Measurements from ENCODE around the gene SERP2.

The SERP2 gene

GRCh38 chr13:44382635-44383145 lies 9.1 kb downstream of the SERP2 start:
- Histone ChIP-seq H3K36me3 (peaks cover 5 to 6% (median 6%) of the 10 kb centered on the region in 3 donors), H3K27ac (no peak overlapping the region), H3K4me3 (no peak overlapping the region), H3K4me1 (no peaks in the 10 kb centered on the region), H3K27me3 (no peaks in the 10 kb centered on the region), H3K9me3 (no peaks in the 10 kb centered on the region)
- intact Hi-C loops (cut with DNase I; ENCODE audit: low total_unique reads): no loop called here
- no peak for DNase-seq
- TF ChIP-seq CTCF (IDR thresholded peaks at IDR 0.05): no peak

- no peaks in the 10 kb centered on the region for H3K9me3 ChIP-seq
- no peaks in the 10 kb centered on the region for H3K27me3 ChIP-seq
- intact Hi-C loops (cut with DNase I; ENCODE audit: low total_unique reads): no loop called here
- peaks cover 5 to 6% (median 6%) of the 10 kb centered on the region in 3 donors for H3K36me3 ChIP-seq
- H3K27ac ChIP-seq: no peak overlapping the region
- no peak for DNase-seq
- no peak for TF ChIP-seq CTCF (IDR thresholded peaks at IDR 0.05)
- H3K4me1 ChIP-seq: no peaks in the 10 kb centered on the region
- no peak overlapping the region for H3K4me3 ChIP-seq
Measured at GRCh38 chr13:44383945-44384344, 10.3 kb downstream of the SERP2 start.

DNA sequence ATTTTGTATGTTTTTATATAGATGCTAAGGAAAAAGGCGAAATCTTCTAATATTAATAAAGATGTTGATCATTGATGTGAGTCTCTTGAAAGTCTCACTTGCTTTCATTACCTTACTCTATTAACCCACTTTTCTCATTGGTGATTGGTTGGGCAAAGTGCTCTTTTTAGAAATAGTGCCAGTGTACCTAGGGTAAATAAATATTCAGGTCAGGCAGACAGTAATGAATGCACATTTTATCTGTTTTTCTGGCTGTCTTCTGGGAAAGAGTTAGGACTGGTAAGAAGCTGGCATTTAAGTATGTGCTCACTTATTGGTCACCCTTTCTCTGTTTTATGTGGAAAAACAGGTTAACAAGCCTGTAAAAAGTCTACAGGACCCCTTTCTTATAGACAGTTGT lies 11.2 kb downstream of the SERP2 start:
- no peak for TF ChIP-seq CTCF (IDR thresholded peaks at IDR 0.05)
- Histone ChIP-seq H3K36me3 (peaks cover 5% of the 10 kb centered on the region in 3 donors), H3K9me3 (no peaks in the 10 kb centered on the region), H3K4me1 (no peaks in the 10 kb centered on the region), H3K27me3 (no peaks in the 10 kb centered on the region), H3K4me3 (no peak overlapping the region), H3K27ac (no peak overlapping the region)
- DNase-seq: no peak
- intact Hi-C loops (cut with DNase I; ENCODE audit: low total_unique reads): no loop called here

GRCh38 chr13:44385401-44385800 lies 11.8 kb downstream of the SERP2 start:
- Histone ChIP-seq H3K27me3 (no peaks in the 10 kb centered on the region), H3K27ac (no peak overlapping the region), H3K9me3 (no peaks in the 10 kb centered on the region), H3K4me3 (no peak overlapping the region), H3K4me1 (no peaks in the 10 kb centered on the region), H3K36me3 (peaks cover 0 to 5% (median 0%) of the 10 kb centered on the region in 3 donors)
- no peak for DNase-seq
- intact Hi-C loops (cut with DNase I; ENCODE audit: low total_unique reads): no loop called here
- TF ChIP-seq CTCF (IDR thresholded peaks at IDR 0.05): no peak

DNA sequence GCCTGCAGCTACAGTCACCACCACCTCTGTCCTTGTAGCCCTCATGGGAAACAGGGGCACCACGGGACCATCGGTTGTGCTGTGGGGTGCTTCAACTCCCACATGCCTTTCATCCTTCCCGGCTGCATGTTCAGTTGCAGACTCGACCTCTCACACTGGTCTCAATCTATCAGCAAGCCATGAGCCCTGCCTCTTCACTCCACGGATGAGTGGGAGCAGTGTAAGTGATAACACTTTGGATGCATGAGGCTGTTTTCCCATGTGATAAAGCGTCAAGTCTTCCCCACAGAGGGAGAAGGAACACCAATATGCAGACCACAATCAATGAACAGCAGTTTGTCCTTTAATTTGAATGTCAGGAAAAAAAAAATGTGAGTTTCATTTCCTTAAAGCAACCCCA lies 12.2 kb downstream of the SERP2 start:
- Histone ChIP-seq H3K36me3 (peaks cover 0 to 5% (median 0%) of the 10 kb centered on the region in 3 donors), H3K4me1 (no peaks in the 10 kb centered on the region), H3K4me3 (no peak overlapping the region), H3K9me3 (no peaks in the 10 kb centered on the region), H3K27ac (no peak overlapping the region), H3K27me3 (no peaks in the 10 kb centered on the region)
- intact Hi-C loops (cut with DNase I; ENCODE audit: low total_unique reads): no loop called here
- no peak for DNase-seq
- TF ChIP-seq CTCF (IDR thresholded peaks at IDR 0.05): no peak
